Hypothalamus (tissue), 51 donors: Measurements from ENCODE around the gene CADM2.
"Not testable (repeated sequence)": the region's sequence is repeated elsewhere in the genome, so short reads cannot be mapped to it uniquely, and the experiment has no call there.

ENCODE experiments used
- DNase-seq, 51 donors: peaks; one replicate each; lab custom pipeline; 2025; lab: John Stamatoyannopoulos, UW

Gene CADM2

DNA sequence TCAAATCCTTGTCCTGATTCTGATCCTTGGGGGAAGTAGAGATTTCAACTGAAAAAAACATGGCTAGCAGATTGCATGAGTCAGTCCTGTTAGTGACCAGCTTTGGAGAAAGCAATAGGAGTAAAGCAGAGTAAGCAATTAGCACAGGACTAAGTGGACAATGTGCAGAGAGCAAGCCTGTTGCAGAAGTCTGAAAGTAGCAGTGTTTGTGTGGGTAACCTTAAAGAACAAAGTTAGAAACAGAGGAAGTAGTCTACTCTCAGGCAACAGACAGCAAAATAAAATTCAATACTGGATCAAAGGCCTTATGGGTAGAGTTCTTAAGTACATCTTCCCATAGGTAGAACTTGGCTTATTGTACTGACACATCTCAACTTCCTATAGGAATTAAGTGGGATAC lies 916.8 kb downstream of the CADM2 start:
- no peak for DNase-seq

DNA sequence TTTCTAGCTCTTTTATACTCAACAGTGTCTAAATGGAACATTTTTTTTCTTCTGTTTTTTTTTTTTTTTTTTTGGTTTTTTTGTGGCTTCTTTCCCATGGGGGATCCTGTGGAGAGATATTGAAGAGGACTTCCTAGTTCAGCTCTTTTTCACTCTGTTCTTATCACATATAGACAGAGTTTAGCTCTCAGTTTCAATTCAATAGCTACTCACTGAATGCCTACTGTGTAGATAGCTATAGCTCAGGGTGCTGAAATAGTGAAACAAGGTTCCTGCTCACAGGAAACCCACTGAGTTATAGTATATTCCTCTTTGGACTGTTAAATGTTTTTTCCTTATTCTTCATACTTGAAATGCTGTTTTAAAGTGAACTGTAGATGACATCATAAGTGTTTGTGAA lies 918.8 kb downstream of the CADM2 start:
- DNase-seq = no peak

- DNase-seq = no peak
Measured at GRCh38 chr3:85881833-85882393, 923.1 kb downstream of the CADM2 start.

- DNase-seq = no peak
Measured at GRCh38 chr3:85890043-85890555, 931.3 kb downstream of the CADM2 start.

DNA sequence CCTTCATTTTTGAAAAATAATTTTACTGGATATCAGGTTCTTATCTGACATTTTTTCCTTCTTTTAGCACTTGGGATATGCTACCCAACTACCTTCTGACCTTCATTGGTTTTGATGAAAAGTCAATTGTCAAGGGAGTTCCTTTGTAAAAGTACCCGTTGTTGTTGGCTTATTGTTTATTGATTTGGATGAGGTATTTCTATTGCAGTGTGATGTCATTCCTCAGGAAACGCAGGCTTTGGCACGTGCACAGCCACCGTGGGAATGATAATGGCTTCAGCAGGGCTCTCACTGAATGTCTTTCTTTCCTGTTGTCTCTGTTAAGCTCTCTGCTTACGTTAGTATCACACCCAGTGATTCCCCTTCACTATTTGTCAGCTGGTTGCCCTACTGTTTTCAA lies 944.6 kb downstream of the CADM2 start:
- DNase-seq = no peak

DNA sequence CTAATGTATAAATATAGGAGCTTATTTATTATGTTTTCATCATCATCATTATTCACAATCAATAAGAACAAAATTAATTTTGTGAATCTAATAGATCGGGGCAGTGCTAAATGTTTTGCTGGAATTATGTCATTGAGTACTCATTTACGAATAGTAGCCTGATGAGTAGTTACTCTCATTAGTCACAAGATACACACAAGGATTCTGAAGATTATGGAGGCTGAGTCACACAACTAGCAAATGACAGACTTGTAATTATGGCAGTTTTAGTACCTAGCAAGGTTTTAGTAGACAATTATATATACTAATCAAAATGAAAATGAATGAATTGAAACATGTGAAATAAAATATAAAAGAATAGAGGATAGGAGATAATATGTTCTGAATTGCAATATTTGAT lies 954.2 kb downstream of the CADM2 start:
- DNase-seq = no peak

GRCh38 chr3:85922374-85922773 lies 963.6 kb downstream of the CADM2 start:
- DNase-seq = no peak

DNA sequence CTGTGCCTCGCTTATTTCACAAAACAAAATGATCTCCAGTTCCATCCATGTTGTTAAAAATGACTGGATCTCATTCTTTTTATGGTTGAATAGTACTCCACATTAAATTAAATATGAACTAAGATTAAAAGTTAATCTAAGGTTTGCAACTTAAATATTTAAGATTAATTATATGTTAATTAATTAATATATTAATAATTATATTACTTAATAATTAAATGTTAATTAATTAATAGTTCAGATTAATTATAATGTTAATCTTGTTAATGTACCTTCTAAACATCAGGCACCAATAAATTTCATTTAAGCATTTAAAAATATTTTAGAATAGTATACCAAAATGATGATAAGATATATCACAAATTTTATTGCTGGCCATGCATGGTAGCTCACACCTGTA lies 971.9 kb downstream of the CADM2 start:
- DNase-seq = no peak

DNA sequence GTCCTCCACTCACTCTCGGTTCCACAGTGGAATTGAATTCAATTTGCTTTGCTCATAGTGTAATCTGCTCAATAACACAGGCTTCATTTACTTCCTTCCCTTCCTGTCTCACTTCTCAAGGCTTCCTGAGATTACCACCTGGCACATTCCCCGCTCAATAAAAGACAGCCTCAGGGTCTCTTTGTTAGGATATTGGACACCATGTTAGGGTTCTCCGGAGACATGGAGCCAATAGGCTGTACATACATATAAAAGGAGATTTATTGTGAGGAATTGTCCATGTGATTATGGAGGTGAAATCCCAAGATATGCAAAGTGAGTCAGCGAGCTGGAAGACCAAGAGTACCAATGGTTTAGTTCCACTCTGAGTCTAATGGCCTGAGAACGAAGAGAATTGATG lies 974.5 kb downstream of the CADM2 start:
- no peak for DNase-seq

- DNase-seq = no peak
Measured at GRCh38 chr3:85935171-85935570, 976.4 kb downstream of the CADM2 start.

- DNase-seq = peak in 26 of 51 donors; percentile 0 to 73 (median 13)
Measured at GRCh38 chr3:85939074-85939482, 980.3 kb downstream of the CADM2 start.

DNA sequence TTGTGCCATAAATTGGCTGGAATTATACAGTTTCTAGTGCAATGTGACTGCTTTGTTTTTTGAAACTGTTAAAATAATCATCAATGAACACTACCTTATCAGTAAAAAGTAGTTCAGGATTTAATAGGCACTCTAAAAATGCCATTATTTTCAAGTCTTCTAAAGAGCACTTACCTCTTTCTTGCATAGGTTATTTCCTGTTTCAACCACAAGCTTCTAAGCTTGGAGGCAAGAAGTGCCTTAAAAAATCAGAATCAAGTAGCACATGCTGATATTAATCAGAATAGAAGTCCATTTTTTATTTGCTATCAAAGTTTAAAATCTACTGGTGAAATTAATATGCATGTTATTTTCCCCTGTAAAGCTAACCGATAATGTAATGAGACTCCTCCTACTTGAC lies 991.6 kb downstream of the CADM2 start:
- no peak for DNase-seq

- DNase-seq = no peak
Measured at GRCh38 chr3:85960793-85961192, 1002.0 kb downstream of the CADM2 start.

DNA sequence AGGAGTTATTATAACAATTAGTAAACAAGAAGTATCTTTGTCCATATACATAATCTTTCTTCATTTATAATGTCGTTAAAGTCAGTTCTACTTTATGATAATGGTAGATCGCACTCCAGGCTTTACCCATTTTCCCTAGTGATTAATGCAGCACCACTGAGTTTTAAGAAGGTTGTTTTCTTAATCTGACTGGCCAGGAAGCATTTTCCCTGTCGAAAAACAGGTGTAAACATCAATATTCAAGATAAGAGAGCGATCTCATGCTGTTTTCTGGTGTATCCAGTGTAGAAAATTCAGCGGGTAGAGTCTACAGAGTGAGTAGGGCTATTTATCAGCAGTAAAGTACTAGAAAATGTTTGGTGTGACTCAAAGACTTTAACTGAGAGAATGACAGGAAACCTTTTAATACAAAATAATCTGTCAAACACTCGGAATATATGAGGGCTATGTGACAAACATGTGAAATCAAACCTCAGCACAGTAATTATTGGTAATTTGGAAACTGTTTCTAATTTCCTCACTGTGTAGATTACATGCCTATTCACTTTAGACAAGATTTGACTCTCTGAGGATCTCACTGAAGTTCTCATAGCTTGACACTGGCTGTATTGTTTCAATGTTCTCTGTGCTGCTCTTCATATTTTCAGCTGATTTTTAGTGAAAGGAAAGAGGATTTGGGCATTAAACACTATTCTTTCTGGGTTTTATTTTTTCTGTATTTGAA lies 1019.0 kb downstream of the CADM2 start:
- peak in 1 of 51 donors; percentile 40 for DNase-seq

DNA sequence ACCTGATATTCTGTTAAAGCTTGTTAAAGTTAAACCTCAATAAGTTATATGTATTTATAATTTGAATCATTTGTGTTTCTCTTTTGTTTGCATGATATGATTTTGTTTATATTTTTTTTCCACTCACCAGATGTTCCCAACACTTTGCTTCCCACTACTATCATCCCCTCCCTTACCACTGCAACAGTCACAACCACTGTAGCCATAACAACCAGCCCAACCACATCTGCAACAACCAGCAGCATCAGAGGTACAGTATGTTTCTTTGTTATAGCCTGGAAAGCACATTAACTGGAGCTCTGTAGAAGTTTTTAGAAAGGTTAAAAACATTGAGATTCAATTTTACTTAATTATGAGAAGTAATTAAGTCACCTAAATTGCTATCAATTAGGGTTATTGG lies 1020.2 kb downstream of the CADM2 start:
- peak in 1 of 51 donors; percentile 2 for DNase-seq

DNA sequence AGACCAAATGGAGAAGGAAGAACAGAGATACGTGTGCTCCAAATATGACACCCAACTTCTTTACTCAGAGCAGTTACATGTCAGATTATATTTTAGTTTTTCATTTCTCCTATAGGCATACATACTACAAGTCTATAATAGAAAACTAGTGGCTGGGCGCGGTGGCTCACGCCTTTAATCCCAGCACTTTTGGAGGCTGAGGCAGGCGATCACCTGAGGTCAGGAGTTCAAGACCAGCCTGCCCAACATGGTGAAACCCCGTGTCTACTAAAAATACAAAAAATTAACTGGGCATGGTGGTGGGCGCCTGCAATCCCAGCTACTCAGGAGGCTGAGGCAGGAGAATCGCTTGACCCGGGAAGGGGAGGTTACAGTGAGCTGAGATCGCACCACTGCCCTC lies 1030.8 kb downstream of the CADM2 start:
- DNase-seq = not testable (repeated sequence)

DNA sequence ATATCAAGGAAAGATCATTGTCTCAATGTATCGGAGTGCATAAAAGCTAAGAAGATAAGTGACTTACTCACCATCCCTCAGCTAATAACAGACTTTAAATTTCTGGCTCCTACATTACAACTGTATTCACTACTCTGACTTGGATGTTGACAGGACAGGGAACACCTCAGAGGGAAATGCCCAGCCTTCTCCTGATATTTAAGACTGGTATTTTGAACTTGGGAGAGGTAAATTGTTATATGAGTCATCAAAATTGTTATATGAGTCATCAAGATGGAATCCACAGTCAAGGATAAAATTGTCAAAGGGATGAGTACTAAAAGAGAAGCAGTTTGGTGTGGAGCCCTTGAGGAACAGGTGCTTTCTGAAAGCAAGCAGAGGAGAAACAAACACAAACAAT lies 1070.8 kb downstream of the CADM2 start:
- no peak for DNase-seq

DNA sequence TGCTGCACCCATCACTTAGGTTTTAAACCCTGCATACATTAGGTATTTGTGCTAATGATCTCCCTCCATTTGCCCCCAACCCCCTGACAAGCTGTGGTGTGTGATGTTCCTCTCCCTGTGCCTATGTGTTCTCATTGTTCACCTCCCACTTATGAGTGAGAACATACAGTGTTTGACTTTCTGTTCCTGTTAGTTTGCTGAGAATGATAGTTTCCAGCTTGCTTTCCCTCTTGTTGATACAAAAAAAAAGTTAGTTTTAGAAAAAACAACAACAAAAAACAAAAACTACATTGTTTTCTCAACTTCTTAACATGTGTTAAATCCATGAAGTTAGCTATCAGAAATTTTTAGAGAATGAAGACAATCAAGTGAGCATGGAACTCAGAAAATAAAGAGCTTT lies 1079.1 kb downstream of the CADM2 start:
- no peak for DNase-seq

DNA sequence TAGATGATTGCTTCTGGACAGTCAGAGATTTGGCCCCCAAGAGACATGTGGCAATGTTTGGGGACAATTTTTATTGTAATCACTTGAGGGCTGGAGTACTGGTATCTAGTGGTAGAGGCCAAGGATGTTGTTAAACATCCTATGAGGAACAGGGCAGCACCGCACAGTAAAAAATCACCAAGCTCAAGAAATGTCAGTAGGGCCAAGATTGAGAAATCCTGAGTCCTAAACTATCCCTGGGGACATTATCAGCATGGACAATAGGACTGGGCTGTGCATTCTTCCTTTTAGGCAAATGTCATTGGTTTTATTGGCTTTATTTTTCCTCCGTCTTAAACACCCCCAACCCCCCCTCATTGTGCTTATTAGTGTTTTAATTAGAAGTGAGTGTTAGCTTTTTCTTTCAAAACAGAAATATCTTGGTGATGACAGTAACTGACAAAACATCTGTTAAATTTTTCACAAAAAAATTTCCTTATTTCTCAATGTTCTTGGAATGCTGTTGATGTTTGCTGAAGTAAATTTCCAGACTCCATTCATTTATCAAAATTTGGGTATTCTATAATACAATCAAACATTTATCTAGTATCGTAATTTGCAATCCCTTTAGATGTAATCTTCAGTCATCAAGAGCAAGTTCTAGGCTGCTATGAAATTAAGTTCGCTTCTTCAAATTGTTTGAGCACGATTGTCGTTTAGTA lies 1087.8 kb downstream of the CADM2 start:
- no peak for DNase-seq

DNA sequence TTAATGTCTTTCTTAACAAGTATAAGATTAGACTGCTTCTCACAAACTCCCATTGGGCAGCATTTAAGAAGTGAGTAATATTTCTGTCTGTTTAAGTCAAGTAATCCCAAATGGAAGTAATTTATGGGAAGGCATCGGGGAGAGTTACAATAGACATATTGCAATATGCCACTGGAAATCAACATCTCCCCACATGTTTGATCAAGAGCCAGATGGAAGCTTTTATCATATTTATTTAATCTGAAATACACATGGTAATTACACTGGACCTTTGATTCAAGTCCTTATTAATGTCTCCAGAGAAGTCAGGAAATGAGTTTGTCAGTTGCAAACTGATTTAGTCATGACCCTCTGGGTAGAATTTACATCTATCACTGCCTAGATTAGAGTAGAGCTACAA lies 1088.4 kb downstream of the CADM2 start:
- DNase-seq = no peak

DNA sequence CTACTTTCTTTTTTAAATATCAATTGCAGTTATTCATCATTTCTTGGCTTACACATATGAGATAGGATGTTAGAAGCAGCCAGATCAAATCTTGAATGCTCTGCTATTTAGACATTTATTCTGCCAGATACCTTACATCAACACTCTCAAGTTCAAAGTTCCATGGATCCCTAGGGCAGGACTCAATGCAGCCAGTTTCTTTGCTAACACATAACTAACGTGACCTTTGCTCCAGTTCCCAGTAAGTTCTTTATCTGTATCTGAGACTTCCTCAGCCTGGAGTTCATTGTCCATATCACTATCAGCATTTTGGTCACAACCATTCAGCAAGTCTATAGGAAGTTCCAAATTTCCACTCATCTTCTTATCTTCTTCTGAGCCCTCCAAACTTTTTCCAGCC lies 1092.3 kb downstream of the CADM2 start:
- no peak for DNase-seq

GRCh38 chr3:86056032-86056431 lies 1097.2 kb downstream of the CADM2 start:
- DNase-seq = no peak
